NCI-H510A (cell line): Measurements from ENCODE around the gene PNKD.

ENCODE experiments used
- DNase-seq: peaks from one replicate; lab custom pipeline; 2025; lab: John Stamatoyannopoulos, UW

Gene PNKD

DNA sequence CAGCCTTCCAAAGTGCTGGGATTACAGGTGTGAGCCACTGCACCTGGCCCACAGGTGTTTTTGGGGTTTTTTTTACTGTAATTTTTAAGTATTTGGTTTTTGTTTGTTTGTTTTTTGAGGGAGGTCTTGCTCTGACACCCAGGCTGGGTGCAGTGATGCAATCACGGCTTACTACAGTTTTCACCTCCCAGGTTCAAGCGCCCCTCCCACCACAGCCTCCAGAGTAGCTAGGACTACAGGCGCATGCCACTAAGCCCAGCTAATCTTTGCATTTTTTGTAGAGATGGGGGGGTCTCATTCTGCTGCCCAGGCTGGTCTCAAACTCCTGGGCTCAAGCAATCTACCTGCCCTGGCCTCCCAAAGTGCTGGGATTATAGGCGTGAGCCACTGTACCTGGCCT lies 104.5 kb downstream of the PNKD start:
- no peak for DNase-seq

DNA sequence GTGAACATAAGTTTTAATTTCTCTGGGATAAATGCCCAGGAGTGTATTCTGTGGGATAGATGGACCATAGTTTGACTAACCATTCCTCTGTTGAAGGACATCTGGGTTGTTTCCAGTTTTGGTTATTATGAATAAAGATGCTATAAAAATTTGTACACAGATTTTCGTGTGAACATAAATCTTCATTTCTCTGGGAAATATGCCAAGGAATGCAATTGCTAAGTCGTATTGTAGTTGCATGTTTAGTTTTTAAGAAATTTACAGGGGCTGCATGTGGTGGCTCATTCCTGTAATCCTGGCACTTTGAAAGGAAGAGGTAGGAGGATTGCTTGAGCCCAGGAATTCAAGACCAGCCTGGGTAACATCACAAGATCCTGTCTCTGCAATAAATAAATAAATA lies 104.9 kb downstream of the PNKD start:
- DNase-seq = no peak

DNA sequence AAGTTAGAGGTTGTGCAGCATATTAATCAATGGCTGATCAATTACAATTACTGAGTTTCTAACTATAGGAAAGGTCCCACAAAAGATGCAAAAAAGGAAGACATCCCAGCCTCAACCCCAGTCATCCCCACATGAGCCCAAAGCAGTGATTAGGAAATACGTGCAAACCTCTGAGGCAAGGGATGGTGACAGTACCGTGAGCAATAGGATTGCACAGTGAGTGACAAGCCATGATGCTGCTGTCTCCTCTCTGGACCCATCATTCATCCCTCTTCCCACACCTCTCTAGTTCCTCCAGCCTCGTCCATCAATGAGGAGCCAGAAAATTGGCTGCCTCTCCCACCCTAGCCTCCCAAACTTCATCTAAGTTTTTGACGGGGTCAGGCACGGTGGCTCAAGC lies 107.7 kb downstream of the PNKD start:
- no peak for DNase-seq

DNA sequence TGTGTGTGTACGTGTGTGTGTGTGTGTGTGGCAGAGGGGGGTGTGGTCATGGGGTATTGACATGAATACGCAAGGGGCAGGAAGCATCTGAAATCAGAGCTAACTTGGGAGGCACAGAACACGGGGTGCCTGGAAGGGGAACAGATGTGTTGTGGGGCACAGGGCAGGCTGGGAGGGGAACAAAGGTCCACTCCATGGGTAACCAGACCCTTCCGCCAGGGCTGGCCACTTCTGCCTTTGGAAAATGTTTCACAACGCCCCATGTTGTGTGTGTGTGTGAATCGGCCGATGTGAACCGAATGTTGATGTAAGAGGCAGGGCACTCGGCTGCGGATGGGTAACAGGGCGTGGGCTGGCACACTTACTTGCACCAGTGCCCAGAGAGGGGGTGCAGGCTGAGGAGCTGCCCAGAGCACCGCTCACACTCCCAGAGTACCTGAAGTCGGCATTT lies 111.6 kb downstream of the PNKD start, which contains the start of gene SLC11A1:
TSS of gene SLC11A1 (plus strand) at position 358 of the 451 bp plus-strand sequence. CDS start 96 bp downstream, outside the sequence.
- DNase-seq = no peak

DNA sequence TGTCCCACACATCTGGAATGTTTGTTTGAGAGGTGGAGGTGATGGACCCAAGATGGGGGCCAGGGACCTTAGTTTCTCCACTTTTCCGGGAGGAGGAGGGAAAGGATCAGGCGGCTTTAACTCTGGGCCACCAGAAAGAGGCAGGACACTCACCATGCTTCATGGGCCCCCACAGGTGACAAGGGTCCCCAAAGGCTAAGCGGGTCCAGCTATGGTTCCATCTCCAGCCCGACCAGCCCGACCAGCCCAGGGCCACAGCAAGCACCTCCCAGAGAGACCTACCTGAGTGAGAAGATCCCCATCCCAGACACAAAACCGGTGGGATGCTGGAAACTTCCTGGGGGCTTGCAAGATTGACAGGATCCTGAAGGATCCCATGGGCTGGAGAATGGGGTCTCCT lies 112.5 kb downstream of the PNKD start:
- no peak for DNase-seq

DNA sequence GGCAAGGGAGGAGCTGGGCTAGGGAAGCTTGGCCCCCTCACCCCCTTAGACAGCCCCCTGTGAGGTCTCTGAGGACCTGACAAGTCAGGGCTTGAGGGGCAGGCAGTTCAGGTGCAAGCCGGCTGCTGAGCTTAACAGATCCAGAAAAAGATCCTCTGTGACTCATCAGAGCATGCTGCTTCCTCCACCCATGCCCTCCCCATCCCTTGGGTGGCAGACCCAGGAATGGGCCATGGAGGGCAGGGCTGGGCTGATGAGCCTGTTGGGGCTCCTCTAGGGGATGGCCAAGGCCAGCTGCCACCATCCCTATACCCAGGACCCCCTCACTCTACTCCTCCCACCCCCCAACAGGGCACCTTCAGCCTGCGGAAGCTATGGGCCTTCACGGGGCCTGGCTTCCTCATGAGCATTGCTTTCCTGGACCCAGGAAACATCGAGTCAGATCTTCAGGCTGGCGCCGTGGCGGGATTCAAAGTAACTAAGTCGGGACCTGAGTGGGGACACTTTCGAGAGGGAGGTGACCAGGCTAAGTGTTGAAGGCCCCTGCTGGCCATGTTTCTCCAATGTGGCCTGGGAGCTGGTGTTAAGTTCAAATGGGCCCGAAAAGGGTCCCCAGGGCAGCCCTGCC lies 113.7 kb downstream of the PNKD start:
- DNase-seq = no peak

DNA sequence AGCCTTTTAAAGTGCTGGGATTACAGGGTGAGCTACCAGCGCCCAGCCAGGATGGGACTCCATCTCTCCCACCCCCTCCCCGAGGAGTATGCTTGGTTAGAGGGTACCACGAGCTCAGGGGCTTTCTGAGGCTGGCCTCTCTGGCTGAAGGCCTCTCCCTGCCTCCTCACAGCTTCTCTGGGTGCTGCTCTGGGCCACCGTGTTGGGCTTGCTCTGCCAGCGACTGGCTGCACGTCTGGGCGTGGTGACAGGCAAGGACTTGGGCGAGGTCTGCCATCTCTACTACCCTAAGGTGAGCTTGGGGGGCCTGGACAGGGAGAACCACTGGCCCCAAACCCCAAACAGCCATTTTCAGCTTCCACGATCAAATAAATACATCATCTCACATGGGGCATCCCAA lies 114.7 kb downstream of the PNKD start:
- no peak for DNase-seq

DNA sequence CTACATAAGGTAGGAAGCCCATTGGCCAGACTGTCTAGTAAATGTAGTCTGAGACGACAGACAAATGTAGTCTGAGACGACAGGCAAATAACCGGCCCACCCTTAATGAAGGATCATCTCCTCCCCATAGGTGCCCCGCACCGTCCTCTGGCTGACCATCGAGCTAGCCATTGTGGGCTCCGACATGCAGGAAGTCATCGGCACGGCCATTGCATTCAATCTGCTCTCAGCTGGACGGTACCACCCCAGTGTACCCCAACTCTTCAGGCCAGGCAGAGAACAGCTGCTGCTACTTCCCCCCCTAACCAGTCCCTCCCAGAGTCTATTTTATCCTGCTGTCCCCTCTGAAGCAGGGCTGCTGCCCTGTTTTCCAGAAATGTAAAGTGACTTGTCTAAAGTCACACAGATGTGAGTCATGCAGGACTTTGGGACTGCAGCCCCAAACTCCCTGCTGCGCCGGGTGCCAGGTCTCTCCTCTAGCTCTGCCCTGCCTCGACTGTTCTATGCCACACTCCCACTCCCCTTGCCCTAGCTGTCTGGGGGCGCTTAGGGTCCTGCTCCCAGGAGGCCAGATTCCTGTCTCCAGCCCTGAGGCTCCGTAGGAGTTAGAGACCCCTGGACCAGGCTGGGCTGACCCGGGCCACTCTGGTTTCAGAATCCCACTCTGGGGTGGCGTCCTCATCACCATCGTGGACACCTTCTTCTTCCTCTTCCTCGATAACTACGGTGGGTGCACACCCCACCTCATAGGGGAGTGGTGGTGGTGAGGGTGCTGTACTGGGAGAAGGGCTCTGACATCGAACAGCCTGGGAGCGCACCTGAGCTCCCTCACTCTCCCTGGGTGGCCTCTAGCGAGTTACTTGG lies 116.4 kb downstream of the PNKD start:
- DNase-seq = no peak

DNA sequence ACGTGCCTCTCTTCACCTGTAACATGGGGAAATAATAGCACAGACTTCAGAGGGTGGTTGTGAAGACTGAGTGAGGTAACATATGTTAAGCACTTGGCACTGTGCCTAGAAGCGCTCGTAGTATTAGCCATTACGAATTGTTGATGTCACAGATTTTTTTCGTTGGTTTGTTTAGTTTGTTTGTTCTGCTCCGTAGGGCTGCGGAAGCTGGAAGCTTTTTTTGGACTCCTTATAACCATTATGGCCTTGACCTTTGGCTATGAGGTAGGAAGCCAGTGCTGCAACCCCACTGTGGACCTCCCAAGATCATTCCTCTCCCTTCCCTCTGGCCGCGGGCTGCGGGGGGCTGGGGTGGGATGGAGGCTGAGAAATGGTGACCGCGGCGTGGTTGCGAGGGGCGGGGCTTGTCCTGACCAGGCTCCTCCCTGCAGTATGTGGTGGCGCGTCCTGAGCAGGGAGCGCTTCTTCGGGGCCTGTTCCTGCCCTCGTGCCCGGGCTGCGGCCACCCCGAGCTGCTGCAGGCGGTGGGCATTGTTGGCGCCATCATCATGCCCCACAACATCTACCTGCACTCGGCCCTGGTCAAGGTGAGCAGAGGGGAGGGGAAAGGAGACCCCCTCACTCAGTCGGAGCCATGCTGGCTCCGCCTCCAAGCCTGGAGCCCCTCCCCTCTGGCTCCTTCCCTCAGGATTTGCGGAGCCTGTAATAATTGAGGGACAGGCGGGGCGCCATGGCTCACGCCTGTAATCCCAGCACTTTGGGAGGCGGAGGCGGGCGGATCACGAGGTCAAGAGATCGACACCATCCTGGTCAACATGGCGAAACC lies 117.3 kb downstream of the PNKD start:
- peak; percentile 87 for DNase-seq

DNA sequence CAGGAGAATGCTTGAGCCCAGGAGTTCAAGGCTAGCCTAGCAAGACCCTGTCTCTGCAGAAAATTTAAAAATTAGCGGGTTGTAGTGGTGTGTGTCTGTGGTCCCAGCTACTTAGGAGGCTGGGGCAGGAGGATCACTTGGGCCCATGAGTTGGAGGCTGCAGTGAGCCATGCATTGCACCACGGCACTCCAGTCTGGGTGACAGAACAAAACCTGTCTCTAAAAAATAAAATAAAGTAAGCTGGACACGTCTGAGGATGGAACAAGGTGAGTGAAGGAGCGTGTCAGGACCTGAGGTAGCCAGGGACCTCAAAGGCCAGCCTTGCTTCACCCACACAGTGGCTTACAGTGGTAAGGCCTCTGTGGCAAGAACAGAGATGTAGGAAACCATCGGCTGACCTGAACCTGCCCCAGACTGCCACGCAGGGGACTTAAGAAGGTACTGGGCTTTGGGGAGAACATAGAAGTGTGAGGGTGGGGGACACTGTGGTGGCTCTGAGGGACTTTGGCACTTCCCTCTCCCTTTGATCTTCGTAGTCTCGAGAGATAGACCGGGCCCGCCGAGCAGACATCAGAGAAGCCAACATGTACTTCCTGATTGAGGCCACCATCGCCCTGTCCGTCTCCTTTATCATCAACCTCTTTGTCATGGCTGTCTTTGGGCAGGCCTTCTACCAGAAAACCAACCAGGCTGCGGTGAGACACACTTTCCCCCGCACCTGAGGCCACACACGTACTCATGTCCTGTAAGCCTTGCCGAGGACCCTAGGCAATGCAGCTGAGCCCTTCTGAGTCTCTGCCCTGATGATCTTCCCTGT lies 119.2 kb downstream of the PNKD start:
- DNase-seq = no peak

DNA sequence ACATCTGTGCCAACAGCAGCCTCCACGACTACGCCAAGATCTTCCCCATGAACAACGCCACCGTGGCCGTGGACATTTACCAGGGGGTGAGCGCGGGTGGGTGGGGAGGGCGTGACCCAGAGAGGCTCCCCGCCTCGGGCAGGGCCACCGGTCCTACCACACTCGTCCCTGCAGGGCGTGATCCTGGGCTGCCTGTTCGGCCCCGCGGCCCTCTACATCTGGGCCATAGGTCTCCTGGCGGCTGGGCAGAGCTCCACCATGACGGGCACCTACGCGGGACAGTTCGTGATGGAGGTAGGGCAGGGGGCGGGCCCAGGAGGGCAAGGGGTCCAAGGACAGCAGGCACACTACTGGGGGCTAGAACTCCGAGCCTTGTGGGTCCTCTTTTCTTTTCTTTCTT lies 120.9 kb downstream of the PNKD start:
- DNase-seq = no peak

DNA sequence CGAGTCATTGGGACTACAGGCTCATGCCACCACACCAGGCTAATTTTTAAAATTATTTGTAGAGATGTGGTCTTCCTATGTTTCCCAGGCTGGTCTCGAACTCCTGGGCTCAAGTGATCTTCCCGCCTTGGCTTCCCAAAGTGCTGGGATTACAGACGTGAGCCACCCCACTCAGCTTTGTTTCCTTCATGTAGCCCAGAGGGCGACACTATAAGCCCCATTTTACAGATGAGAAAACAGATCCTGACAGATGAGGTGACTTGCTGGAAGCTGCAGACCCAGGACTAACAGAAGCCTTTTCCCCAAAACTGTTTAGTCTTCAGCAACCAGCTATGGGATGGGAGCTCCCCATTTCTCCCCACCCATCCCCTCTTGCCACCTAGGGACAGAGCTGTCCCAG lies 122.1 kb downstream of the PNKD start:
- no peak for DNase-seq

DNA sequence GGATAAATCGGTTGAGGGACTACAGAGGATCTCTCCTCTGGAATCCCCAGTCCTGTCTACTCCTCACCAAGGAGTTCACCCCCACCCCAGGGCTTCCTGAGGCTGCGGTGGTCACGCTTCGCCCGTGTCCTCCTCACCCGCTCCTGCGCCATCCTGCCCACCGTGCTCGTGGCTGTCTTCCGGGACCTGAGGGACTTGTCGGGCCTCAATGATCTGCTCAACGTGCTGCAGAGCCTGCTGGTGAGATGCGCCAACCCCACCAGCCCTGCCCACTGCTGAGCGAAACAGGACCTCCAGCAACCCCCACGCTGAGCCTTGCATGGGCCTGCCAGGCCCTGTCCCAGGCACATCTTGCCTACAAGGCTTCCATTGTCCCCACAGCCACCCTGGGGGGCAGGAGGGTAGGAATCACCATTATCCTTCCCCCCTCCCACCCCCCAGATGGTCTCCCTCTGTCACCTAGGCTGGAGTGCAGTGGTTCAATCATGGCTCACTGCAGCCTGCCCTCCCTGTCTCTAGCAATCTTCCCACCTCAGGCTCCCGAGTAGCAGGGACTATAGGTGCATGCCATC lies 122.7 kb downstream of the PNKD start:
- DNase-seq = no peak

DNA sequence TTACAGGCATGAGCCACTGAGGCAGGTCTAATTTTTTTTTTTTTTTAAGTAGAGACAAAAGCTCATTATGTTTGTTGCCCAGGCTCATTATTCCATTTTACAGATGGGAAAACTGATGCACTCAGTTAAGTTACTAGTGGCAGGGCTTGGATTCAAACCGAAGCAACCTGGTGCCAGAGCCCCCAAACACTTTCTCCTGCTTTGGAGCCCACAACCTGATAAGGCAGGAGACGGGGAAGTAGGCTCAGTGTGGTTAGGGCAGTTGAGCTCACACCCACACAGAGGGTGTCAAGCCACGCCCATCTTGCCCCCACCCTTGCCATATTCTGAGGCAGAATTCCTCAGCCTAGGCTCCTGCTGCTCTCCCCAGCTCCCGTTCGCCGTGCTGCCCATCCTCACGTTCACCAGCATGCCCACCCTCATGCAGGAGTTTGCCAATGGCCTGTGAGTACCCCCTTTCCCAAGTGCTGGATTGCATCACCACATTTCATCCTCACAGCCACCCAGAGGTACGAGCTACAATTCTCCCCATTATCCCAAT lies 123.5 kb downstream of the PNKD start:
- no peak for DNase-seq

DNA sequence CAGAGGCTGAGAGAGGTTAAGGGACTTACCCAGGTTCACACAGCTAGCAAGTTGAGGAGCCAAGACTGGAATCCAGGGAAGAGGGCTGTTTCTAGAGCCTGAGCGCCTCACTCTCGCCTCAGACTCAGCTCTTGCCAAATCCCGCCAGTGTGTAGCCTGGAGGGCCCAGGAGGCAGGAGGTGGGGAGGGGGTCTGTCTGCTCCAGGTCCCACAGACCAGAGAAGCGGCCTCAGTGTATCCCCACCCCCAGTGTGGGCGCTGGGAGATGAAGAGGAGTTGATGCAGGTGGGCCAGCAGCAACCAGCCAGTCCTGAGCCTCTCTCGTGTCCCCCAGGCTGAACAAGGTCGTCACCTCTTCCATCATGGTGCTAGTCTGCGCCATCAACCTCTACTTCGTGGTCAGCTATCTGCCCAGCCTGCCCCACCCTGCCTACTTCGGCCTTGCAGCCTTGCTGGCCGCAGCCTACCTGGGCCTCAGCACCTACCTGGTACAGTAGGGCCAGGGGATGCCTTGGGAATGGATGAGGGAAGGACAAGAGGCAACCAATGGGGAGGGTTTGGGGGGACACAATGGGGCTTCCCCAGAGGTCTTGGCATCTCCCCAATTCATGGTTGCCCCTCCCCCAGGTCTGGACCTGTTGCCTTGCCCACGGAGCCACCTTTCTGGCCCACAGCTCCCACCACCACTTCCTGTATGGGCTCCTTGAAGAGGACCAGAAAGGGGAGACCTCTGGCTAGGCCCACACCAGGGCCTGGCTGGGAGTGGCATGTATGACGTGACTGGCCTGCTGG lies 124.2 kb downstream of the PNKD start:
- no peak for DNase-seq

DNA sequence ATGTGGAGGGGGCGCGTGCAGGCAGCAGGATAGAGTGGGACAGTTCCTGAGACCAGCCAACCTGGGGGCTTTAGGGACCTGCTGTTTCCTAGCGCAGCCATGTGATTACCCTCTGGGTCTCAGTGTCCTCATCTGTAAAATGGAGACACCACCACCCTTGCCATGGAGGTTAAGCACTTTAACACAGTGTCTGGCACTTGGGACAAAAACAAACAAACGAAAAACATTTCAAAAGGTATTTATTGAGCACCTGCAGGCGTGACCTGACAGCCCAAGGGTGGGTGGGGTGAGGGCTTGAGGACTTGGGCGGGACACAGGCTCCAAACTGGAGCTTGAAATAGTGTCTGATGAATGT lies 124.7 kb downstream of the PNKD start:
- no peak for DNase-seq

DNA sequence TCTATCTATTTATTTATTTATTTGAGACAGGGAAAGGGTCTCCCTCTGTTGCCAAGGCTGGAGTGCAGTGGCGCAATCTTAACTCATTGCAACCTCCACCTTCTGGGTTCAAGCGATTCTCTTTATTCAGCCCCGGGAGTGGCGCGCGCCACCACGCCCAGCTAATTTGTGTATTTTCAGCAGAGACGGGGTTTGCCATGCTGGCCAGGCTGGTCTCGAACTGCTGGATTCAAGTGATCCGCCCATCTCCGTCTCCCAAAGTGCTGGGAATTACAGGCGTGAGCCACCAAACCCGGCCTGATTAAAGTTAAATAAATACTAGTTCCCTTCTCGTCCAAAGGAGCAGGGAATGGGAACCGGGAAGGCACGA lies 125.1 kb downstream of the PNKD start:
- DNase-seq = no peak

DNA sequence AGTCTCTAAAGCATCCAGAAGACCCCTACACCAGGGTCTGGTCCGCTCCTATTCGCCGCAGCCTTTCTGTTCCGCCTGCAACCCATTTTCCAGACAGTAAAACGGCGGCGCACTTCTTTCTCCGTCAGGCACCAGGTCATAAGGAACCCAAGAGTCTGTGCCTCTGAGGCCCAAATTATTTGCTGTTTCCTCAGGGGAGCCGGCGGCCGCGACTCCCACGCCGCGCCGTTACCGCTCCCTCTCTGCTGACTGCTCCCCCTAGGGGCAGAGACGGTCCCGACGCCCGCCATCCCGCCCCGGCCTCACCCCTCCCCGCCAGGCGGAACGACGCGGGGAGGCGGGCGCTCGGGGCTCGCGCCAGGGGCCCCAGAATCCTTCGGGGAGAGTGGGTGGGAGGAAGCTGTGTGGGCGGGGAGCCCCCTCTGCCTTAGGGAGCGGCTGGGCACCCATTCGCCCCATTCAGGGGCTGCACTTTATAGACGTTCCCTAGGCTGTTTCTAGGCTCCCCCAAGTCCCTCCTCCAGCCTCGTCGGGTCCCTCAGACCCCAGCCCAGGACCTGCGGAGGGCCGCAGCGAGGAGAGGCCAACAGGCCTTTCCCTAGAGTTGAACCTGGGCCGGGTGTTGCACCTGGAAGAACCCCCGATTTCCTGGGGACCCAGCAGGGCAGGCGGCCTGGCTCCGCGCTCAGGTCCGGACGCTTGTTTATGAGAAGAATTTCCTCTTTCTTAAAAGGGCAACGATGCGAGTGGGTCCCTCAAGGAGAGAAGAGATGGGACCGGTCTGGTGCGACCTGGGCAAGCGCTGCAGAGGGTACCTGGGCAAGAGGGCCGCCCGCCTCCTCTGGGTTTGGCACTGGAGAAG lies 125.7 kb downstream of the PNKD start:
- DNase-seq = peak; percentile 92
